Karpas-422 (cell line): ENCODE data around the gene RPS19BP1. TPM values are rescaled to one million over a fixed set of nuclear protein-coding genes. Genes with fewer than 3 reads are reported as not detected.
"Not testable (repeated sequence)": the region's sequence is repeated elsewhere in the genome, so short reads cannot be mapped to it uniquely, and the experiment has no call there.

Experiments used
- DNase-seq: peaks from one replicate; pipeline ENCODE4 v3.0.0-alpha.2; 2015
- H2AFZ ChIP-seq: fragments of 200-600 bp; sonication (generic); 2 replicates; pipeline ENCODE4 v1.6.1; 2014; ENCODE audit warnings: antibody characterized with exemption, low read length, mixed read lengths
- H3K27ac ChIP-seq: fragments of 200-600 bp; sonication (generic); 2 replicates; pipeline ENCODE4 v1.5.1; 2014; ENCODE audit warnings: mild to moderate bottlenecking, low read length, moderate library complexity
- H3K27me3 ChIP-seq: fragments of 200-600 bp; sonication (generic); 2 replicates; pipeline ENCODE4 v1.6.1; 2014; ENCODE audit warnings: low read length, mixed read lengths
- H3K36me3 ChIP-seq: fragments of 200-600 bp; sonication (generic); 2 replicates; pipeline ENCODE4 v1.6.1; 2014; ENCODE audit warnings: low read length, mixed read lengths; ENCODE audit not compliant: insufficient read depth
- H3K4me1 ChIP-seq: fragments of 200-600 bp; sonication (generic); 2 replicates; pipeline ENCODE4 v1.6.1; 2014; ENCODE audit warnings: mild to moderate bottlenecking, low read length, mixed read lengths
- H3K4me2 ChIP-seq: fragments of 200-600 bp; sonication (generic); 2 replicates; pipeline ENCODE4 v1.6.1; 2014; ENCODE audit warnings: low read length, low read depth, mild to moderate bottlenecking; ENCODE audit not compliant: poor library complexity, severe bottlenecking
- H3K4me3 ChIP-seq: fragments of 200-600 bp; sonication (generic); 2 replicates; pipeline ENCODE4 v1.5.1; 2014; ENCODE audit warnings: mild to moderate bottlenecking, antibody characterized with exemption, low read length, mixed read lengths
- H3K79me2 ChIP-seq: fragments of 200-600 bp; sonication (generic); 2 replicates; pipeline ENCODE4 v1.6.1; 2014; ENCODE audit warnings: mild to moderate bottlenecking, low read length, mixed read lengths
- H3K9ac ChIP-seq: fragments of 200-600 bp; sonication (generic); 2 replicates; pipeline ENCODE4 v1.6.0; 2014; ENCODE audit warnings: low read length
- H3K9me2 ChIP-seq: fragments of 200-600 bp; sonication (generic), shearing (Covaris generic); replicated peaks from 2 replicates; pipeline ENCODE4 v1.6.0; 2014; ENCODE audit warnings: mild to moderate bottlenecking, low read length, moderate library complexity; ENCODE audit not compliant: insufficient read depth
- H3K9me3 ChIP-seq: fragments of 300-700, 200-600 bp; sonication (generic); 2 replicates; pipeline ENCODE4 v1.6.1; 2014; ENCODE audit warnings: low read length, mixed read lengths
- H4K20me1 ChIP-seq: fragments of 200-600 bp; sonication (generic); 2 replicates; pipeline ENCODE4 v1.6.1; 2014; ENCODE audit warnings: mild to moderate bottlenecking, antibody characterized with exemption, low read length, low read depth; ENCODE audit not compliant: insufficient read depth
- total RNA-seq: library from RNA; depleted of rRNA; stranded (reverse); fragments of >200 nt; shearing (Covaris generic); gene quantifications from 2 replicates; pipeline ENCODE4 v1.2.3, GENCODE V29; 2014; ENCODE audit warnings: low replicate concordance

Gene RPS19BP1
- total RNA-seq, 1 experiment from 2014 or later = 91.1 TPM

- peak overlapping the region; percentile 92 for H3K4me3 ChIP-seq
- DNase-seq = peak; percentile 78
- peaks cover 70% of the 10 kb centered on the region for H3K4me1 ChIP-seq
- peak overlapping the region; percentile 99 for H3K9ac ChIP-seq
- H3K27ac ChIP-seq = peak overlapping the region; percentile 92
- H3K79me2 ChIP-seq = peaks cover 26% of the 10 kb centered on the region
- H4K20me1 ChIP-seq = peaks cover 30% of the 10 kb centered on the region
- H3K9me2 ChIP-seq = no peaks in the 10 kb centered on the region
- peak overlapping the region; percentile 84 for H3K4me2 ChIP-seq
- H2AFZ ChIP-seq = no peak overlapping the region
- H3K27me3 ChIP-seq = no peaks in the 10 kb centered on the region
- H3K36me3 ChIP-seq = peaks cover 33% of the 10 kb centered on the region
- no peaks in the 10 kb centered on the region for H3K9me3 ChIP-seq
Measured at GRCh38 chr22:39522567-39523300, 9.8 kb downstream of the RPS19BP1 start.

- not testable (repeated sequence) for DNase-seq, H3K9me2 ChIP-seq, H3K27me3 ChIP-seq, H2AFZ ChIP-seq, H3K9me3 ChIP-seq
- peak overlapping the region; percentile 92 for H3K4me3 ChIP-seq
- H4K20me1 ChIP-seq = peaks cover 30% of the 10 kb centered on the region
- peaks cover 64% of the 10 kb centered on the region for H3K4me1 ChIP-seq
- H3K4me2 ChIP-seq = peak overlapping the region; percentile 84
- H3K27ac ChIP-seq = peak overlapping the region; percentile 92
- peaks cover 37% of the 10 kb centered on the region for H3K36me3 ChIP-seq
- peak overlapping the region; percentile 99 for H3K9ac ChIP-seq
- peaks cover 26% of the 10 kb centered on the region for H3K79me2 ChIP-seq
Measured at GRCh38 chr22:39522091-39522490, 10.5 kb downstream of the RPS19BP1 start.

GRCh38 chr22:39521106-39521885 lies 11.3 kb downstream of the RPS19BP1 start:
- Histone ChIP-seq H3K36me3 (peaks cover 42% of the 10 kb centered on the region), H3K79me2 (peaks cover 26% of the 10 kb centered on the region)

GRCh38 chr22:39520226-39521105 lies 12.1 kb downstream of the RPS19BP1 start, which contains the start of gene ATF4:
TSS of gene ATF4 (plus strand) at chr22:39520562. CDS start at chr22:39521446, 884 bp downstream.
- peaks cover 50% of the 10 kb centered on the region for H3K36me3 ChIP-seq
- peak within 1 kb of the TSS; percentile 99 for H3K9ac ChIP-seq
- H3K4me3 ChIP-seq = peak within 1 kb of the TSS; percentile 92
- H2AFZ ChIP-seq = peak within 1 kb of the TSS; percentile 75; the same call in 1 of the 2 replicates
- peak within 1 kb of the TSS; percentile 92 for H3K27ac ChIP-seq
- H3K4me1 ChIP-seq = peaks cover 58% of the 10 kb centered on the region
- H3K4me2 ChIP-seq = peak within 1 kb of the TSS; percentile 84
- H3K27me3 ChIP-seq = no peaks in the 10 kb centered on the region
- peaks cover 30% of the 10 kb centered on the region for H4K20me1 ChIP-seq
- H3K79me2 ChIP-seq = peaks cover 29% of the 10 kb centered on the region
- DNase-seq = peak; percentile 87
- no peaks in the 10 kb centered on the region for H3K9me2 ChIP-seq
- H3K9me3 ChIP-seq = no peaks in the 10 kb centered on the region

More at GRCh38 chr22:39521106-39521885, 11.3 kb downstream of the RPS19BP1 start:
- DNase-seq = peak; percentile 45
- Histone ChIP-seq H3K4me3 (peak overlapping the region; percentile 92), H3K27ac (peak overlapping the region; percentile 92), H3K9ac (peak overlapping the region; percentile 99), H3K4me2 (peak overlapping the region; percentile 84), H3K4me1 (peaks cover 60% of the 10 kb centered on the region), H4K20me1 (peaks cover 30% of the 10 kb centered on the region)
- not testable (repeated sequence) for H3K9me3 ChIP-seq, H3K9me2 ChIP-seq, H3K27me3 ChIP-seq, H2AFZ ChIP-seq

GRCh38 chr22:39519681-39520225 lies 12.8 kb downstream of the RPS19BP1 start:
- Histone ChIP-seq H2AFZ (no peak overlapping the region), H3K4me1 (peaks cover 58% of the 10 kb centered on the region)

GRCh38 chr22:39518996-39519680 lies 13.4 kb downstream of the RPS19BP1 start:
- Histone ChIP-seq H3K27ac (peak overlapping the region; percentile 92), H3K9ac (peak overlapping the region; percentile 99), H3K4me2 (peak overlapping the region; percentile 84), H2AFZ (no peak overlapping the region), H3K9me2 (no peaks in the 10 kb centered on the region), H3K36me3 (peaks cover 61% of the 10 kb centered on the region), H3K4me3 (peak overlapping the region; percentile 92), H4K20me1 (peaks cover 39% of the 10 kb centered on the region), H3K4me1 (peaks cover 62% of the 10 kb centered on the region), H3K27me3 (no peaks in the 10 kb centered on the region), H3K9me3 (no peaks in the 10 kb centered on the region), H3K79me2 (peaks cover 42% of the 10 kb centered on the region)
- DNase-seq = peak; percentile 73

More at GRCh38 chr22:39519681-39520225, 12.8 kb downstream of the RPS19BP1 start:
- Histone ChIP-seq H3K27ac (peak overlapping the region; percentile 92), H3K79me2 (peaks cover 36% of the 10 kb centered on the region), H3K36me3 (peaks cover 57% of the 10 kb centered on the region), H3K4me2 (peak overlapping the region; percentile 84), H3K27me3 (no peaks in the 10 kb centered on the region), H4K20me1 (peaks cover 36% of the 10 kb centered on the region), H3K9me3 (no peaks in the 10 kb centered on the region), H3K4me3 (peak overlapping the region; percentile 92), H3K9ac (peak overlapping the region; percentile 99), H3K9me2 (no peaks in the 10 kb centered on the region)
- DNase-seq = peak; percentile 100

DNA sequence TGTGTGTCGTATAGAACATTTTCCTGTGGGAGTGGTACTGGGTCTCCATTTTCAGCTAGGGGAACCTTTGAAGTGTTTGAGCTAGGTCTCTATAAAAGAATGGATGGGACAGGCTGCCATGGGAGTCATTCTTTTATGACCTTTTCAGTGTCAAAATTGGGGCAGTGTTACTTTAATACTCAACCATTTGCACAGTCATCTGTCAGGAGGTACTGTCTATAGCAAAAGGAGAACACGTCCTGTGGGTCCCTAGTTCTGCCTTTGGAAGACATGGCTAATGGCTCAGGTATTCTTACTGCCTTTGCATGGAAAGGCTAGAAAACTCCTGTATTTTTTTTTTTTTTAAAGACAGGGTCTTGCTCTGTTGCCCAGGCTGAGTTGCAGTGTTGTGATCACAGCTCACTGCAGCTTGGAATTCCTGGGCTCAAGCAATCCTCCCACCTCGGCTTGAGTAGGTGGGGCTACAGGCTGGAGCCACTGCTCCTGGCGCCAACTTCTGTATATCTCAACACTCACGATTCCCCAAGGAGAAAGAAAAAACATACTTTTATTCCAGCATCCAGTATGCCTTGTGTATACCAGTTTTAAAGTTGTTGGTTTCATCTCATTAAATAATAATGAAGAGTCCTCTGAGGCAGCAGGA lies 14.3 kb downstream of the RPS19BP1 start:
- Histone ChIP-seq H3K4me3 (peak overlapping the region; percentile 92), H3K36me3 (peaks cover 65% of the 10 kb centered on the region), H3K9ac (peak overlapping the region; percentile 99), H3K79me2 (peaks cover 49% of the 10 kb centered on the region), H3K9me2 (no peaks in the 10 kb centered on the region), H4K20me1 (peaks cover 41% of the 10 kb centered on the region), H3K4me1 (peaks cover 68% of the 10 kb centered on the region), H2AFZ (no peak overlapping the region), H3K27ac (peak overlapping the region; percentile 92), H3K27me3 (no peaks in the 10 kb centered on the region), H3K4me2 (peak overlapping the region; percentile 84), H3K9me3 (no peaks in the 10 kb centered on the region)
- DNase-seq = peak; percentile 51
